D721Med (cell line): ENCODE results near the gene CLEC4C.
"Not testable (repeated sequence)": the region's sequence is repeated elsewhere in the genome, so short reads cannot be mapped to it uniquely, and the experiment has no call there.

Experiments used
- DNase-seq: peaks from one replicate; pipeline ENCODE4 v3.0.0; 2011; ENCODE audit warnings: low spot score; ENCODE audit not compliant: insufficient read length
- FAIRE-seq: peaks from 2 replicates; lab custom pipeline; 2011; peaks lifted over from hg19 to GRCh38; lab: Jason Lieb, UNC
- CTCF ChIP-seq: IDR thresholded peaks from 2 replicates; pipeline ENCODE4 v1.5.1; 2012; ENCODE audit warnings: mild to moderate bottlenecking, control low read depth; ENCODE audit not compliant: insufficient read depth; ENCODE audit errors: missing control alignments

The CLEC4C gene

GRCh38 chr12:7747246-7747645 lies at the start of gene CLEC4C:
Gene CLEC4C, minus strand, starts transcription at chr12:7747375. Its CDS starts 27 bp downstream, at chr12:7747348.
- DNase-seq, result no peak
- no peak for TF ChIP-seq CTCF
- no peak for FAIRE-seq

GRCh38 chr12:7793211-7793610 lies 46.0 kb upstream of the CLEC4C start:
- FAIRE-seq, result no peak
- no peak for DNase-seq
- TF ChIP-seq CTCF, result no peak

GRCh38 chr12:7788884-7789528 lies 41.8 kb upstream of the CLEC4C start, which contains the start of gene NANOG:
Gene NANOG, plus strand, starts transcription at chr12:7789402. Its CDS starts 213 bp downstream, at chr12:7789615.
- not testable (repeated sequence) for FAIRE-seq, DNase-seq

- no peak for DNase-seq
- no peak for TF ChIP-seq CTCF
- FAIRE-seq, result no peak
Observed at GRCh38 chr12:7788294-7788660, 41.1 kb upstream of the CLEC4C start.

GRCh38 chr12:7787574-7788293 lies 40.6 kb upstream of the CLEC4C start:
- no peak for TF ChIP-seq CTCF
- no peak for FAIRE-seq
- no peak for DNase-seq

- no peak for DNase-seq
- TF ChIP-seq CTCF, result no peak
- no peak for FAIRE-seq
Observed at GRCh38 chr12:7784701-7785100, 37.5 kb upstream of the CLEC4C start.

- not testable (repeated sequence) for FAIRE-seq
Observed at GRCh38 chr12:7783433-7783832, 36.3 kb upstream of the CLEC4C start.

GRCh38 chr12:7782055-7782454 lies 34.9 kb upstream of the CLEC4C start:
- DNase-seq (no peak), FAIRE-seq (no peak)
- TF ChIP-seq CTCF, result no peak

More at GRCh38 chr12:7783433-7783832, 36.3 kb upstream of the CLEC4C start:
- not testable (repeated sequence) for DNase-seq
